Lung (tissue), 12 donors: Measurements from ENCODE around the gene TSC22D4. TPM values are rescaled to one million over a fixed set of nuclear protein-coding genes. Genes with fewer than 3 reads are reported as not detected.

Source experiments
- ATAC-seq: fragments of 200-7000 bp; cut with Tn5 transposase; one replicate; pipeline ENCODE4 v1.9.1; 2020; ENCODE audit warnings: moderate number of reproducible peaks; ENCODE audit not compliant: insufficient read depth, low FRiP score
- DNase-seq, 3 donors: peaks; one replicate each; pipeline ENCODE4 v3.0.0-alpha.2; 2013 to 2017
- H3K27ac ChIP-seq, 2 donors: one replicate each; pipeline ENCODE4 v1.5.1; 2013; ENCODE audit warnings: mild to moderate bottlenecking in 2 of 2, moderate library complexity in 2 of 2, control low read depth in 1 of 2, inconsistent platforms in 1 of 2, low read depth in 1 of 2, low read length in 1 of 2
- H3K27me3 ChIP-seq, 3 donors: one replicate each; pipeline ENCODE4 v1.5.1; 2013; ENCODE audit warnings: low read length in 2 of 3; ENCODE audit not compliant: control insufficient read depth in 3 of 3, insufficient read depth in 3 of 3
- H3K36me3 ChIP-seq, 4 donors: one replicate each; pipeline ENCODE4 v1.5.1; 2013; ENCODE audit warnings: low read length in 4 of 4, mild to moderate bottlenecking in 1 of 4, moderate library complexity in 1 of 4; ENCODE audit not compliant: control insufficient read depth in 4 of 4, insufficient read depth in 4 of 4
- H3K4me1 ChIP-seq, 5 donors: one replicate each; pipeline ENCODE4 v1.5.1; 2013; ENCODE audit warnings: low read length in 5 of 5, mild to moderate bottlenecking in 2 of 5, moderate library complexity in 1 of 5; ENCODE audit not compliant: control insufficient read depth in 5 of 5, insufficient read depth in 5 of 5
- H3K4me3 ChIP-seq: one replicate; pipeline ENCODE4 v1.5.1; 2013; ENCODE audit warnings: mild to moderate bottlenecking, control low read depth, moderate library complexity
- H3K9ac ChIP-seq, 2 donors: one replicate each; pipeline ENCODE4 v1.5.1; 2013; ENCODE audit warnings: low read length in 2 of 2, control low read depth in 1 of 2; ENCODE audit not compliant: insufficient read depth in 1 of 2
- H3K9me3 ChIP-seq, 4 donors: one replicate each; pipeline ENCODE4 v1.5.1; 2013; ENCODE audit warnings: low read length in 3 of 4, mild to moderate bottlenecking in 1 of 4, moderate library complexity in 1 of 4; ENCODE audit not compliant: control insufficient read depth in 4 of 4, insufficient read depth in 3 of 4
- CTCF ChIP-seq: IDR thresholded peaks from 2 replicates; pipeline ENCODE4 v1.5.1; 2012; ENCODE audit warnings: mild to moderate bottlenecking; ENCODE audit errors: control extremely low read depth, extremely low read depth
- WGBS, 2 donors: extraction: QIAGEN DNeasy Blood & Tissue Kit; methylation state at CpG; one replicate each; pipeline ENCODE4 v1.1.7; 2013; 5-methylcytosine and 5-hydroxymethylcytosine counted together
- polyA plus RNA-seq, 2 donors: library from polyadenylated mRNA; stranded (reverse); fragments of 200-250 nt; gene quantifications; one replicate each; pipeline ENCODE4 v1.2.1, GENCODE V29; 2013
- total RNA-seq, 2 donors: library from RNA; depleted of rRNA in 1 of 2; stranded (reverse); fragments of >200 nt in 1 of 2; gene quantifications; one replicate each; pipeline ENCODE4 v1.2.1, GENCODE V29; 2014 to 2021
- donor health status: control.
- donor health status: control.
- donor health status: Bipolar disorder and iron deficiency.
- donor health status: healthy.
- donor health status: DM: yes; HTN: yes; CAD: no.

TSC22D4 gene
- total and polyA plus RNA-seq, 4 donors = 33.6 to 62.8 (median 50.1) TPM

DNA sequence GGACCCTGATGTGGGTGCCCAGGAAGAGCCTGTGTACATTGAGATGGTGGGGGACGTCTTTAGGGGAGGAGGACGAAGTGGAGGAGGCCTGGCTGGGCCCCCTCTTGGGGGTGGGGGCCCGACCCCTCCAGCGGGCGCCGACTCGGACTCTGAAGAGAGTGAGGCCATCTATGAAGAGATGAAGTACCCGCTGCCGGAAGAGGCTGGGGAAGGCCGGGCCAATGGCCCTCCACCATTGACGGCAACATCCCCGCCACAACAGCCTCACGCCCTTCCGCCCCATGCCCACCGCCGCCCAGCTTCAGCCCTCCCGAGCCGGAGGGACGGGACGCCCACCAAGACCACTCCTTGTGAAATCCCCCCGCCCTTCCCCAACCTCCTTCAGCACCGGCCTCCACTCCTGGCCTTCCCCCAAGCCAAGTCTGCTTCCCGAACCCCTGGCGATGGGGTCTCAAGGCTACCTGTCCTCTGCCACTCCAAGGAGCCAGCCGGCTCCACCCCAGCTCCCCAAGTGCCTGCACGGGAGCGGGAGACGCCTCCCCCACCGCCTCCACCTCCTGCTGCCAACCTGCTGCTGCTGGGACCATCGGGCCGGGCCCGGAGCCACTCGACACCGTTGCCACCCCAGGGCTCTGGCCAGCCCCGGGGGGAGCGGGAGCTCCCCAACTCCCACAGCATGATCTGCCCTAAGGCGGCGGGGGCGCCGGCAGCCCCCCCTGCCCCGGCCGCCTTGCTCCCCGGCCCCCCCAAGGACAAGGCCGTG lies 9.5 kb upstream of the TSC22D4 start:
- Histone ChIP-seq H3K36me3 (peaks cover 0 to 5% (median 0%) of the 10 kb centered on the region in 4 donors), H3K9ac (no peak overlapping the region), H3K4me1 (peaks cover 0 to 18% (median under 1%) of the 10 kb centered on the region in 5 donors), H3K4me3 (no peak overlapping the region), H3K9me3 (no peaks in the 10 kb centered on the region), H3K27ac (no peak overlapping the region), H3K27me3 (no peaks in the 10 kb centered on the region)
- no peak for TF ChIP-seq CTCF
- ATAC-seq (no peak), DNase-seq (no peak)
- 94 to 96% methylated on average over 40 to 44 of the region's 44 CpGs for WGBS, 2 donors

DNA sequence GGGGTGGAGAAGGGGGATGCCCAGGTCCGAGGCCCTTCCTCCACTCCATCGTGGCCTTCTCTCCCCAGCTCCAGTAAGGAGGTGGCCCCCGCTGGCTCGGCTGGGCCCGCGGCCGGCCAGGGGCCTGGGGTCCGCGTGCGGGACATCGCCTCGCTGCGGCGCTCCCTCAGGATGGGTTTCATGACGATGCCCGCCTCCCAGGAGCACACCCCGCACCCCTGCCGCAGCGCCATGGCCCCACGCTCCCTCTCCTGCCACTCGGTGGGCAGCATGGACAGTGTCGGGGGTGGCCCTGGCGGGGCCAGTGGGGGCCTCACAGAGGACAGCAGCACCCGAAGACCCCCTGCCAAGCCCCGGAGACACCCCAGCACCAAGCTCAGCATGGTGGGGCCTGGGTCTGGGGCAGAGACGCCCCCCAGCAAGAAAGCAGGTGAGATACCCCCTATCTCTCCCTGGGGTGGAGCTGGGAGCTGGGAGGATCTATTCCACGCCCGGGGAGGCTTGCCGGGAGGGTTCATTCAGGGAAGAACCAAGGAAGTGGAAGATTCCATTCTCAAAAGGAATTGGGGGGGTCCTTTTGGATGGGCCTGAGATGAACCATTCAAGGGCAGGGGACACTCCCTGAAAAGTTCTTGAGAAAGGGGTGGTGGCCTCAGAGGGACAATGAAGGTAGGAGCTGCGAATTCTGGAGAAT lies 7.9 kb upstream of the TSC22D4 start:
- peaks cover 0 to 18% (median 0%) of the 10 kb centered on the region in 5 donors for H3K4me1 ChIP-seq
- H3K27me3 ChIP-seq = no peaks in the 10 kb centered on the region
- ATAC-seq = no peak
- 90 to 93% methylated on average over 30 of the region's 30 CpGs for WGBS, 2 donors
- H3K4me3 ChIP-seq = no peak overlapping the region
- H3K9me3 ChIP-seq = no peaks in the 10 kb centered on the region
- H3K9ac ChIP-seq = no peak overlapping the region
- DNase-seq = peak in 1 of 3 donors; percentile 38
- H3K27ac ChIP-seq = no peak overlapping the region
- no peak for TF ChIP-seq CTCF
- H3K36me3 ChIP-seq = peaks cover 0 to 3% (median 0%) of the 10 kb centered on the region in 4 donors

- H3K27ac ChIP-seq = no peak overlapping the region
- H3K4me1 ChIP-seq = peaks cover 0 to 18% (median 0%) of the 10 kb centered on the region in 5 donors
- H3K36me3 ChIP-seq = peaks cover 0 to 1% (median 0%) of the 10 kb centered on the region in 4 donors
- ATAC-seq = no peak
- no peak overlapping the region for H3K4me3 ChIP-seq
- TF ChIP-seq CTCF = no peak
- WGBS, 2 donors = 89 to 93% methylated on average over 4 to 5 of the region's 5 CpGs
- no peaks in the 10 kb centered on the region for H3K9me3 ChIP-seq
- H3K9ac ChIP-seq = no peak overlapping the region
- no peak for DNase-seq
- H3K27me3 ChIP-seq = no peaks in the 10 kb centered on the region
These were observed 7.2 kb upstream of the TSC22D4 start for GRCh38 chr7:100486111-100486636.
